Ishikawa (cell line): ENCODE results near the gene CDK16.

Experiments
- CEBPB ChIP-seq: IDR thresholded peaks from 2 replicates; pipeline ENCODE4 v1.6.1; 2012
- CREB1 ChIP-seq: IDR thresholded peaks from 2 replicates; pipeline ENCODE4 v1.6.1; 2012; ENCODE audit warnings: low read depth
- EGR1 ChIP-seq: IDR thresholded peaks from 2 replicates; pipeline ENCODE4 v1.6.1; 2012
- EP300 ChIP-seq: IDR thresholded peaks from 2 replicates; pipeline ENCODE4 v1.6.1; 2012; ENCODE audit warnings: borderline replicate concordance
- FOXM1 ChIP-seq: IDR thresholded peaks from 2 replicates; pipeline ENCODE4 v1.6.1; 2012; ENCODE audit warnings: low read depth, borderline replicate concordance
- NFIC ChIP-seq: IDR thresholded peaks from 2 replicates; pipeline ENCODE4 v1.6.1; 2012
- RAD21 ChIP-seq: IDR thresholded peaks from 2 replicates; pipeline ENCODE4 v1.6.1; 2012; ENCODE audit warnings: low read depth
- TAF1 ChIP-seq: IDR thresholded peaks from 2 replicates; pipeline ENCODE4 v1.6.1; 2012; ENCODE audit warnings: low read depth, mild to moderate bottlenecking
- TCF12 ChIP-seq: IDR thresholded peaks from 2 replicates; pipeline ENCODE4 v1.6.1; 2012; ENCODE audit warnings: low read depth
- TEAD4 ChIP-seq: IDR thresholded peaks from 2 replicates; pipeline ENCODE4 v1.6.1; 2012
- YY1 ChIP-seq: IDR thresholded peaks from 2 replicates; pipeline ENCODE4 v1.6.1; 2012; ENCODE audit warnings: low read depth
- ZBTB7A ChIP-seq: IDR thresholded peaks from 2 replicates; pipeline ENCODE4 v1.6.1; 2012; ENCODE audit warnings: low read depth
- TF ChIP-seq, protein P1 (sequence below): IDR thresholded peaks from 2 replicates; pipeline ENCODE4 v1.6.1; 2012
- TF ChIP-seq, protein P2 (sequence below): IDR thresholded peaks from 2 replicates; pipeline ENCODE4 v1.6.1; 2012
- TF ChIP-seq, protein P3 (sequence below): IDR thresholded peaks from 2 replicates; pipeline ENCODE4 v1.6.1; 2012; ENCODE audit warnings: low read depth, mild to moderate bottlenecking

Gene CDK16

DNA sequence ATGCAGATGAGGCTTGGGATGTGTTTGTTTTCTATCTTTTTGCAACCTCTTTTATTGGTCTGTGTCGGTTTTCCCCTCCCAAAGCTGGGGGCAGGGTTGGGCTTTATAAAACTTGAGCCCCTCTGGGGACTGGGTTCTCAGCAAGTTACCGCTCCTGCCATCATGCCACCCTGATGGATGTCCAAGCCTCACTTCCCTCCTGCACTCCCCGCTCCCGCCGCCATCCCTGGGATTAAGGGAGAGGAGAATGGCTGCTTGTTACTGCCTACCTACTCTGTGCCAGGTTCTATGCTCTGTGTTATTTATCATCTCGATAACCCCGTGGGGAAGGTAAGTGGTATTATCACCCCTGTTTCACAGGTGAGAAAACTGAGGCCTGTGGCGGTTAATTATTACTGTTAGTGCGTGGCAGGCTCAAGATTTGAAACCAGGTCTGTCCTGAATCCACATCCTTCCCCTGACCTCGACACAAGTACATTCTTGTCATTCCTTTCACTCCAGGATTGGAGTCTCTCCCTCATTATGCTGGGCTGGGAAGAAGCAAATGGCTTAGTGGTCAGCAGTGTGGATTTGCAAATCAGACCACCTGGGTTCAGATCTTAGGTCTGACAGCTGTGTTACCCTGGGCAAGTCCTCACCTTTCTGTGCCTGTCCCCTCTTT lies 20.3 kb upstream of the CDK16 start:
- TF ChIP-seq RAD21 (no peak), YY1 (no peak), FOXM1 (no peak)

DNA sequence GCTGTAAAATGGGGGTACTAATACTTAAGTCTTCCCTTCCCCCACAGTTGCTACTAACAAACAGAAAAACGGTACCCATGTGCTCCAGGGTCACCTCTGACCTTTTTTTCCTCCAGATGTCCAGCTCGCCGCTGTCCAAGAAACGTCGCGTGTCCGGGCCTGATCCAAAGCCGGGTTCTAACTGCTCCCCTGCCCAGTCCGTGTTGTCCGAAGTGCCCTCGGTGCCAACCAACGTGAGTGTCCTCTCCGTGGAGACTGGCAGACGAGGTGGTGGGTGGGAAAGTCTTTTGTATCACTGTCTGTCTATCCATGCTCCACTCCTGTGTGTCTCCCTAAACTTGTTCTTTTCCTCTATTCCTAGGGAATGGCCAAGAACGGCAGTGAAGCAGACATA lies 19.8 kb upstream of the CDK16 start:
- TF ChIP-seq FOXM1 (no peak), NFIC (no peak), TEAD4 (no peak), CEBPB (no peak), CREB1 (no peak), TAF1 (no peak), ZBTB7A (no peak), EGR1 (no peak), RAD21 (no peak), TCF12 (no peak), YY1 (no peak), EP300 (no peak)
- TF ChIP-seq, protein P1, sequence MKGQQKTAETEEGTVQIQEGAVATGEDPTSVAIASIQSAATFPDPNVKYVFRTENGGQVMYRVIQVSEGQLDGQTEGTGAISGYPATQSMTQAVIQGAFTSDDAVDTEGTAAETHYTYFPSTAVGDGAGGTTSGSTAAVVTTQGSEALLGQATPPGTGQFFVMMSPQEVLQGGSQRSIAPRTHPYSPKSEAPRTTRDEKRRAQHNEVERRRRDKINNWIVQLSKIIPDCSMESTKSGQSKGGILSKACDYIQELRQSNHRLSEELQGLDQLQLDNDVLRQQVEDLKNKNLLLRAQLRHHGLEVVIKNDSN, result no peak
- TF ChIP-seq, protein P2, sequence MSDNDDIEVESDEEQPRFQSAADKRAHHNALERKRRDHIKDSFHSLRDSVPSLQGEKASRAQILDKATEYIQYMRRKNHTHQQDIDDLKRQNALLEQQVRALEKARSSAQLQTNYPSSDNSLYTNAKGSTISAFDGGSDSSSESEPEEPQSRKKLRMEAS, result no peak
- TF ChIP-seq, protein P3, sequence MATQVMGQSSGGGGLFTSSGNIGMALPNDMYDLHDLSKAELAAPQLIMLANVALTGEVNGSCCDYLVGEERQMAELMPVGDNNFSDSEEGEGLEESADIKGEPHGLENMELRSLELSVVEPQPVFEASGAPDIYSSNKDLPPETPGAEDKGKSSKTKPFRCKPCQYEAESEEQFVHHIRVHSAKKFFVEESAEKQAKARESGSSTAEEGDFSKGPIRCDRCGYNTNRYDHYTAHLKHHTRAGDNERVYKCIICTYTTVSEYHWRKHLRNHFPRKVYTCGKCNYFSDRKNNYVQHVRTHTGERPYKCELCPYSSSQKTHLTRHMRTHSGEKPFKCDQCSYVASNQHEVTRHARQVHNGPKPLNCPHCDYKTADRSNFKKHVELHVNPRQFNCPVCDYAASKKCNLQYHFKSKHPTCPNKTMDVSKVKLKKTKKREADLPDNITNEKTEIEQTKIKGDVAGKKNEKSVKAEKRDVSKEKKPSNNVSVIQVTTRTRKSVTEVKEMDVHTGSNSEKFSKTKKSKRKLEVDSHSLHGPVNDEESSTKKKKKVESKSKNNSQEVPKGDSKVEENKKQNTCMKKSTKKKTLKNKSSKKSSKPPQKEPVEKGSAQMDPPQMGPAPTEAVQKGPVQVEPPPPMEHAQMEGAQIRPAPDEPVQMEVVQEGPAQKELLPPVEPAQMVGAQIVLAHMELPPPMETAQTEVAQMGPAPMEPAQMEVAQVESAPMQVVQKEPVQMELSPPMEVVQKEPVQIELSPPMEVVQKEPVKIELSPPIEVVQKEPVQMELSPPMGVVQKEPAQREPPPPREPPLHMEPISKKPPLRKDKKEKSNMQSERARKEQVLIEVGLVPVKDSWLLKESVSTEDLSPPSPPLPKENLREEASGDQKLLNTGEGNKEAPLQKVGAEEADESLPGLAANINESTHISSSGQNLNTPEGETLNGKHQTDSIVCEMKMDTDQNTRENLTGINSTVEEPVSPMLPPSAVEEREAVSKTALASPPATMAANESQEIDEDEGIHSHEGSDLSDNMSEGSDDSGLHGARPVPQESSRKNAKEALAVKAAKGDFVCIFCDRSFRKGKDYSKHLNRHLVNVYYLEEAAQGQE, result no peak

DNA sequence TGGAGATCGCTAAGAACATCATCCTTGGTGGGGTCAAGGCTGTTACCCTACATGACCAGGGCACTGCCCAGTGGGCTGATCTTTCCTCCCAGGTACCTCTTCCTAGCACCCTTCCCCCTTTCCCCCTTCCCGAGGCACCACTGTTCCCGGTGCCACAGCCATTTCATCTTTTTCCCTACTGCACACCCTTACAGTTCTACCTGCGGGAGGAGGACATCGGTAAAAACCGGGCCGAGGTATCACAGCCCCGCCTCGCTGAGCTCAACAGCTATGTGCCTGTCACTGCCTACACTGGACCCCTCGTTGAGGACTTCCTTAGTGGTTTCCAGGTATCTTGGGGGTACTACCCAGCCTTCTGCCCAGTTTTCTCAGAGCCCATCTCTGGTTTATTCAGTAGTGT lies 19.2 kb upstream of the CDK16 start:
- no peak for TF ChIP-seq FOXM1
- TF ChIP-seq, protein P1, result no peak
- TF ChIP-seq, protein P2, result no peak
- no peak for TF ChIP-seq YY1
- no peak for TF ChIP-seq CEBPB
- no peak for TF ChIP-seq TCF12
- TF ChIP-seq EGR1, result no peak
- no peak for TF ChIP-seq TAF1
- no peak for TF ChIP-seq EP300
- no peak for TF ChIP-seq ZBTB7A

DNA sequence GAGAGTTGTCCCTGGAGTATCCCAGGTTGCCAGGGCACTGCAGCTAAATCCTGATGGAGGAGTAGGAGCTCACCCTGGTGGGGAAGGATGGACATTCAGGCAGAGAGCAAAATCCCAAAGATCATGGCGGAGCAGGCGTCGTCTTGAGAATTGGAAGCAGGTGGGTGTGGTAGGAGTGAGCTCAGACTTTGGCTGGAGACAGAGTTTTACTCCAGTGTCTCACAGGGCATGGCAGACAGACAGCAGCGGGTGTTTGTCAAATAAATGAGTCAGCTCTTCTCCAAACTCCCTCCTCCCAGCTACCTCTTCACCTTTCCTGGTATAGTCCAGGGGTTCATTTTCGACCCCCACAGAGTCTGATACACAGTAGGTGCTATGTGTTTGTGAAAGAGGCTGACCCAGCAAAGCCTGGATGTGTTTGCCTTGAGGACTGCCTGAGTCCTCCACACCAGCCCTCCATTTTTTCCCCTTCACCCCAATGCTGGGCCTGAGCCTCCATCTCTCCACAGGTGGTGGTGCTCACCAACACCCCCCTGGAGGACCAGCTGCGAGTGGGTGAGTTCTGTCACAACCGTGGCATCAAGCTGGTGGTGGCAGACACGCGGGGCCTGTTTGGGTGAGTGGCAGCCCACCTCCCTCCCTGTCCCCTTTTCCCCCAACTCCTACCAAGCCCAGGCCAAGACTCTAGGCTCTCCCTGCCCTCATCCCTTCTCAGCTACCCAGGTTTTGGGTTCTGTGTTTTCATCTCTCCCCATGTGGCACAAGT lies 17.9 kb upstream of the CDK16 start:
- TF ChIP-seq, protein P2, result no peak
- TF ChIP-seq EP300, result no peak
- TF ChIP-seq, protein P1, result no peak

DNA sequence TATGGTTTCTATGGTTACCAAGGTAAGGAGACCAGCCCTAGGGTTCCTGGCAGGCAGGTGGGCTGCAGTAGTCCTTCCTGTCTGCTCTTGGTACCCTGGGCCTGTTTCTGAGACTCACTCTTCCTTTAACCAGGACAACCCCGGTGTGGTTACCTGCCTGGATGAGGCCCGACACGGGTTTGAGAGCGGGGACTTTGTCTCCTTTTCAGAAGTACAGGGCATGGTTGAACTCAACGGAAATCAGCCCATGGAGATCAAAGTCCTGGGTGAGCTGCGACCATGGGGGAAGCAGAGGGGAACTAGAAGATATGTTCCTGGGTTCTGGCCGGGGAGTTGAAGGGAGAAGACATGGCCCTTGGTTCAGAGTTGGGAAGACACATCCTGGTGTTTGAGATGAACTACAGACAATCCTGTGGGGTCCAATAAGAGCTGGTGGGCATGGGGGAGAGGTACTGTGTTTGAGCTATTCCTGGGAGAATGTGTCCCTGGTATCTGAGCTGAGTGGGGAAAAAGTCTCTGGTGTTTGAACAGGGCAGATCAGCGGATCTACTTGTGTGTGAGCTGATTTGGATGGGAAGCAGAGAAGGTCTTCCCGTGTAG lies 17.0 kb upstream of the CDK16 start:
- no peak for TF ChIP-seq EP300
- TF ChIP-seq ZBTB7A, result no peak
- TF ChIP-seq FOXM1, result no peak
- TF ChIP-seq RAD21, result no peak
- TF ChIP-seq, protein P1, result no peak
- TF ChIP-seq TCF12, result no peak
- TF ChIP-seq CEBPB, result no peak
- TF ChIP-seq, protein P2, result no peak
- TF ChIP-seq, protein P3, result no peak
- no peak for TF ChIP-seq YY1
- TF ChIP-seq TEAD4, result no peak
- no peak for TF ChIP-seq TAF1
- no peak for TF ChIP-seq CREB1
